ENCODE data around the gene GPATCH3. TPM values are rescaled to one million over a fixed set of nuclear protein-coding genes. Genes with fewer than 3 reads are reported as not detected.
"Not testable (repeated sequence)": the region's sequence is repeated elsewhere in the genome, so short reads cannot be mapped to it uniquely, and the experiment has no call there.

GPATCH3 gene
- 6.2 and 6.5 TPM in 2 replicates for polyA plus RNA-seq (2011; rRNA removed)
- 8.4 and 8.7 TPM in 2 replicates for polyA minus RNA-seq (2011; rRNA and poly(A)+ RNA removed)

GRCh38 chr1:26900001-26900814 lies at the start of gene GPATCH3:
GPATCH3 (minus strand) TSS chr1:26900467; CDS start chr1:26900442, 25 bp downstream.
- POLR2A ChIA-PET, result interaction anchor here (0.5 to 2.8 kb wide), 10 partner anchors 10 to 531 kb away, joined by 3 to 24 read pairs (median 4); partner anchors contain the start of gene GPN2
- CTCF ChIA-PET, result interaction anchor here (0.7 to 1.5 kb wide), 3 partner anchors 8 to 300 kb away, joined by 3 read pairs; no protein-coding TSS in a partner anchor

GRCh38 chr1:26949926-26950319 lies 49.7 kb upstream of the GPATCH3 start:
- CTCF ChIA-PET, result no interaction called here
- no peaks in the 10 kb centered on the region for H3K27me3 ChIP-seq (ENCODE audit: control insufficient read depth, insufficient read depth, low read length)
- DNase-seq (ENCODE audit: low read depth, low spot score), result no peak
- no peak for TF ChIP-seq CTCF (IDR thresholded peaks at IDR 0.05; ENCODE audit: low read depth, low read length)
- H3K4me3 ChIP-seq (ENCODE audit: low read depth, low read length), result no peak overlapping the region
- peaks cover 5% of the 10 kb centered on the region; the same call in 1 of the 2 replicates for H3K9me3 ChIP-seq (ENCODE audit: control insufficient read depth, insufficient read depth, low read length)
- POLR2A ChIA-PET, result interaction anchor here (0.7 kb wide), 1 partner anchor 205 kb away, joined by 3 read pairs; the partner anchor contains the start of gene SLC9A1
- peak overlapping the region; percentile 2 for H3K27ac ChIP-seq (ENCODE audit: low read depth, low read length)

More at GRCh38 chr1:26900001-26900814, at the start of gene GPATCH3:
- H3K9me3 ChIP-seq (ENCODE audit: control insufficient read depth, insufficient read depth, low read length), result no peaks in the 10 kb centered on the region
- TF ChIP-seq CTCF (IDR thresholded peaks at IDR 0.05; ENCODE audit: low read depth, low read length), result no peak
- DNase-seq (ENCODE audit: low read depth, low spot score), result peak; percentile 88
- H3K4me3 ChIP-seq (ENCODE audit: low read depth, low read length), result peak within 1 kb of the TSS; percentile 95
- no peaks in the 10 kb centered on the region for H3K27me3 ChIP-seq (ENCODE audit: control insufficient read depth, insufficient read depth, low read length)
- peak within 1 kb of the TSS; percentile 85 for H3K27ac ChIP-seq (ENCODE audit: low read depth, low read length)

- no peak for DNase-seq (ENCODE audit: low read depth, low spot score)
- TF ChIP-seq CTCF (IDR thresholded peaks at IDR 0.05; ENCODE audit: low read depth, low read length), result no peak
- CTCF ChIA-PET, result no interaction called here
Observed at GRCh38 chr1:26949266-26949925, 49.1 kb upstream of the GPATCH3 start.

GRCh38 chr1:26948725-26949057 lies 48.4 kb upstream of the GPATCH3 start:
- POLR2A ChIA-PET; H3K4me3 ChIP-seq (ENCODE audit: low read depth, low read length); CTCF ChIA-PET; H3K27me3 ChIP-seq (ENCODE audit: control insufficient read depth, insufficient read depth, low read length); DNase-seq (ENCODE audit: low read depth, low spot score); H3K9me3 ChIP-seq (ENCODE audit: control insufficient read depth, insufficient read depth, low read length); H3K27ac ChIP-seq (ENCODE audit: low read depth, low read length): not testable (repeated sequence)

More at GRCh38 chr1:26949266-26949925, 49.1 kb upstream of the GPATCH3 start:
- Histone ChIP-seq H3K9me3 (ENCODE audit: control insufficient read depth, insufficient read depth, low read length) (peaks cover 5% of the 10 kb centered on the region; the same call in 1 of the 2 replicates), H3K27me3 (ENCODE audit: control insufficient read depth, insufficient read depth, low read length) (no peaks in the 10 kb centered on the region), H3K27ac (ENCODE audit: low read depth, low read length) (peak overlapping the region; percentile 2), H3K4me3 (ENCODE audit: low read depth, low read length) (no peak overlapping the region)
- POLR2A ChIA-PET, result interaction anchor here (0.7 kb wide), 1 partner anchor 206 kb away, joined by 3 read pairs; the partner anchor contains the start of gene SLC9A1

- no peak for DNase-seq (ENCODE audit: low read depth, low spot score)
- H3K27me3 ChIP-seq (ENCODE audit: control insufficient read depth, insufficient read depth, low read length), result no peaks in the 10 kb centered on the region
- no peak for TF ChIP-seq CTCF (IDR thresholded peaks at IDR 0.05; ENCODE audit: low read depth, low read length)
- no peak overlapping the region for H3K27ac ChIP-seq (ENCODE audit: low read depth, low read length)
- ChIA-PET CTCF (no interaction called here), POLR2A (interaction anchor here (1.9 kb wide), 1 partner anchor 8 kb away, joined by 5 read pairs; no protein-coding TSS in a partner anchor)
- H3K9me3 ChIP-seq (ENCODE audit: control insufficient read depth, insufficient read depth, low read length), result no peaks in the 10 kb centered on the region
- no peak overlapping the region for H3K4me3 ChIP-seq (ENCODE audit: low read depth, low read length)
Observed at GRCh38 chr1:26946270-26946669, 46.0 kb upstream of the GPATCH3 start.
